Neural progenitor cell (in vitro differentiated cells): Measurements from ENCODE around the gene PTAFR.

Source experiments
- EZH2phosphoT487 ChIP-seq: fragments of 200-600 bp; sonication (generic); IDR thresholded peaks from 2 replicates; pipeline ENCODE4 v1.6.1; 2017; ENCODE audit warnings: antibody characterized with exemption
- TF ChIP-seq, protein P1 (sequence below): fragments of 200-600 bp; sonication (generic); IDR thresholded peaks from 2 replicates; pipeline ENCODE4 v1.5.1; 2017; ENCODE audit warnings: antibody characterized with exemption, mild to moderate bottlenecking

DNA sequence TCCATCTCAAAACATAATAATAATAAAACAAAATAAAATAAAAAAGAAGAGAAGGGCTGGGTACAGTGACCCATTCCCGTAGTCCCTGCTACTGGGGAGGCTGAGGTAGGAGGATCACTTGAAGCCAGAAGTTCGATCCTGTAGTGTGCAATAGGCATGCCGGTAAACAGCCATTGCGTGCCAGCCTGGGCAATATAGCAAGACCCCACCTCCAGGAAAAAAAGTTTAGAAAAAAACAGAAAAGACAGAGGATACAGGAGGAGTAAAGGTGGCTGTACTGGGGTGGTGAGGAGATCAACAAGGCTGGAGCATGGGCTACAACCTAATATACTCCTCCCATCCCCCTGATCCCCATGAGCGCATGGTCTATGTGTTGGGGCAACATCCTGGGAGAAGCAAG, 30.8 kb downstream of the PTAFR start:
- TF ChIP-seq, protein P1, sequence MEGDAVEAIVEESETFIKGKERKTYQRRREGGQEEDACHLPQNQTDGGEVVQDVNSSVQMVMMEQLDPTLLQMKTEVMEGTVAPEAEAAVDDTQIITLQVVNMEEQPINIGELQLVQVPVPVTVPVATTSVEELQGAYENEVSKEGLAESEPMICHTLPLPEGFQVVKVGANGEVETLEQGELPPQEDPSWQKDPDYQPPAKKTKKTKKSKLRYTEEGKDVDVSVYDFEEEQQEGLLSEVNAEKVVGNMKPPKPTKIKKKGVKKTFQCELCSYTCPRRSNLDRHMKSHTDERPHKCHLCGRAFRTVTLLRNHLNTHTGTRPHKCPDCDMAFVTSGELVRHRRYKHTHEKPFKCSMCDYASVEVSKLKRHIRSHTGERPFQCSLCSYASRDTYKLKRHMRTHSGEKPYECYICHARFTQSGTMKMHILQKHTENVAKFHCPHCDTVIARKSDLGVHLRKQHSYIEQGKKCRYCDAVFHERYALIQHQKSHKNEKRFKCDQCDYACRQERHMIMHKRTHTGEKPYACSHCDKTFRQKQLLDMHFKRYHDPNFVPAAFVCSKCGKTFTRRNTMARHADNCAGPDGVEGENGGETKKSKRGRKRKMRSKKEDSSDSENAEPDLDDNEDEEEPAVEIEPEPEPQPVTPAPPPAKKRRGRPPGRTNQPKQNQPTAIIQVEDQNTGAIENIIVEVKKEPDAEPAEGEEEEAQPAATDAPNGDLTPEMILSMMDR = no peak
- no peak for TF ChIP-seq EZH2phosphoT487
